DMS79 treated with DMSO at 0.1 percent for 48 hours (cell line): ENCODE results near the gene RABGAP1L.
"Not testable (repeated sequence)": the region's sequence is repeated elsewhere in the genome, so short reads cannot be mapped to it uniquely, and the experiment has no call there.

Experiments used
- DNase-seq: peaks from one replicate; lab custom pipeline; 2025; lab: John Stamatoyannopoulos, UW

Gene RABGAP1L

GRCh38 chr1:174877208-174877673 is 717.9 kb downstream of the RABGAP1L start:
- DNase-seq: no peak

- no peak for DNase-seq
These were observed 720.9 kb downstream of the RABGAP1L start for GRCh38 chr1:174880171-174880570.

- peak; percentile 45 for DNase-seq
These were observed 724.1 kb downstream of the RABGAP1L start for GRCh38 chr1:174883409-174883808.

GRCh38 chr1:174884038-174884437 is 724.7 kb downstream of the RABGAP1L start:
- DNase-seq: peak; percentile 30

- DNase-seq: peak; percentile 30
These were observed 725.2 kb downstream of the RABGAP1L start for GRCh38 chr1:174884566-174884965.

- DNase-seq: no peak
These were observed 730.7 kb downstream of the RABGAP1L start for GRCh38 chr1:174890024-174890423.

- no peak for DNase-seq
These were observed 732.7 kb downstream of the RABGAP1L start for GRCh38 chr1:174892016-174892415.

GRCh38 chr1:174894117-174894762 is 734.9 kb downstream of the RABGAP1L start:
- no peak for DNase-seq

- DNase-seq: not testable (repeated sequence)
These were observed 736.3 kb downstream of the RABGAP1L start for GRCh38 chr1:174895610-174896009.

GRCh38 chr1:174898102-174898797 is 738.9 kb downstream of the RABGAP1L start:
- DNase-seq: no peak

GRCh38 chr1:174900317-174900716 is 741.0 kb downstream of the RABGAP1L start:
- DNase-seq: no peak

- DNase-seq: no peak
These were observed 743.3 kb downstream of the RABGAP1L start for GRCh38 chr1:174902531-174903099.

GRCh38 chr1:174911606-174912005 is 752.3 kb downstream of the RABGAP1L start:
- DNase-seq: no peak

GRCh38 chr1:174912264-174912663 is 752.9 kb downstream of the RABGAP1L start:
- DNase-seq: no peak

- no peak for DNase-seq
These were observed 754.0 kb downstream of the RABGAP1L start for GRCh38 chr1:174913225-174913903.

GRCh38 chr1:174914991-174915390 is 755.7 kb downstream of the RABGAP1L start:
- no peak for DNase-seq

GRCh38 chr1:174916846-174917245 is 757.5 kb downstream of the RABGAP1L start:
- DNase-seq: no peak

- no peak for DNase-seq
These were observed 760.8 kb downstream of the RABGAP1L start for GRCh38 chr1:174920093-174920492.

- DNase-seq: no peak
These were observed 762.8 kb downstream of the RABGAP1L start for GRCh38 chr1:174922121-174922520.

- DNase-seq: no peak
These were observed 764.5 kb downstream of the RABGAP1L start for GRCh38 chr1:174923820-174924219.

GRCh38 chr1:174928541-174928940 is 769.2 kb downstream of the RABGAP1L start:
- DNase-seq: no peak

- DNase-seq: no peak
These were observed 771.9 kb downstream of the RABGAP1L start for GRCh38 chr1:174931214-174931613.

GRCh38 chr1:174932587-174932986 is 773.3 kb downstream of the RABGAP1L start:
- no peak for DNase-seq
